H1 (cell line): ENCODE measurements around the gene ADAMTSL2. TPM values are rescaled to one million over a fixed set of nuclear protein-coding genes. Genes with fewer than 3 reads are reported as not detected.

ENCODE experiments used
- CTCF ChIA-PET: fragments of 300-600 bp; sonication (Branson Sonifier 250); formaldehyde crosslinking; loops from one replicate; lab custom pipeline; 2021; ENCODE audit not compliant: partially characterized antibody; lab: Charles Lee
- POLR2A ChIA-PET: fragments of 300-600 bp; sonication (Branson Sonifier 250); formaldehyde crosslinking; loops from one replicate; lab custom pipeline; 2021; ENCODE audit warnings: inconsistent platforms; ENCODE audit not compliant: partially characterized antibody; lab: Charles Lee
- DNase-seq, 2 experiments: peaks; one replicate each; pipeline versions ENCODE4 v3.0.0 to v3.0.0-alpha.2; 2010 to 2022; ENCODE audit warnings: low spot score in 2 of 2, low read depth in 1 of 2, mixed read lengths in 1 of 2
- FAIRE-seq: peaks from 2 replicates; lab custom pipeline; 2011; peaks lifted over from hg19 to GRCh38; lab: Jason Lieb, UNC
- H2AFZ ChIP-seq: 2 replicates; pipeline ENCODE4 v1.8.1; 2012; ENCODE audit warnings: low read length, inconsistent platforms
- H2AK5ac ChIP-seq: 2 replicates; pipeline ENCODE4 v1.6.1; 2013; ENCODE audit warnings: low read depth, low read length
- H2BK120ac ChIP-seq: replicated peaks from 2 replicates; pipeline ENCODE3; 2013; ENCODE audit warnings: low read depth, low read length, inconsistent platforms
- H2BK12ac ChIP-seq: 2 replicates; pipeline ENCODE4 v1.6.1; 2013; ENCODE audit warnings: low read depth, low read length
- H2BK15ac ChIP-seq: 2 replicates; pipeline ENCODE4 v1.6.1; 2013; ENCODE audit warnings: low read length
- H2BK20ac ChIP-seq: 2 replicates; pipeline ENCODE4 v1.6.1; 2013; ENCODE audit warnings: low read length
- H2BK5ac ChIP-seq: 2 replicates; pipeline ENCODE4 v1.6.1; 2013; ENCODE audit warnings: low read depth, low read length
- H3K14ac ChIP-seq: 2 replicates; pipeline ENCODE4 v1.6.1; 2013; ENCODE audit warnings: inconsistent platforms; ENCODE audit not compliant: insufficient read length
- H3K18ac ChIP-seq: 2 replicates; pipeline ENCODE4 v1.6.1; 2013; ENCODE audit warnings: low read length; ENCODE audit errors: extremely low read depth
- H3K23ac ChIP-seq: 2 replicates; pipeline ENCODE4 v1.6.1; 2013; ENCODE audit warnings: inconsistent platforms; ENCODE audit not compliant: insufficient read length
- H3K23me2 ChIP-seq: 2 replicates; pipeline ENCODE4 v1.6.1; 2013; ENCODE audit warnings: low read depth, low read length
- H3K27ac ChIP-seq: 2 replicates; pipeline ENCODE4 v1.6.1; 2011; ENCODE audit warnings: low read depth, low read length, inconsistent platforms
- H3K27me3 ChIP-seq, 4 experiments: replicated peaks in 1 of 4; 1 replicate in 1 of 4; 2 replicates in 3 of 4; pipeline versions ENCODE4 v1.6.1 to v1.8.1; 2011 to 2013; ENCODE audit warnings: low read length in 3 of 4, mild to moderate bottlenecking in 3 of 4, inconsistent platforms in 2 of 4, mixed read lengths in 2 of 4, moderate library complexity in 1 of 4; ENCODE audit not compliant: control insufficient read depth in 3 of 4, insufficient read depth in 3 of 4; ENCODE audit errors: extremely low read depth in 1 of 4
- H3K36me3 ChIP-seq, 4 experiments: 2 replicates each; pipeline versions ENCODE4 v1.6.1 to v1.8.1; 2011 to 2013; ENCODE audit warnings: mild to moderate bottlenecking in 4 of 4, low read length in 3 of 4, moderate library complexity in 2 of 4, control low read depth in 1 of 4, inconsistent platforms in 1 of 4; ENCODE audit not compliant: insufficient read depth in 4 of 4, control insufficient read depth in 2 of 4
- H3K4ac ChIP-seq: replicated peaks from 2 replicates; pipeline ENCODE3; 2013; ENCODE audit warnings: low read length, low read depth, mixed read lengths, inconsistent platforms; ENCODE audit not compliant: insufficient read length
- H3K4me1 ChIP-seq, 4 experiments: replicated peaks in 1 of 4; 1 replicate in 1 of 4; 2 replicates in 3 of 4; pipeline versions ENCODE4 v1.6.1 to v1.8.1; 2011 to 2013; ENCODE audit warnings: low read length in 3 of 4, inconsistent platforms in 2 of 4, mixed read lengths in 1 of 4; ENCODE audit not compliant: insufficient read depth in 4 of 4, control insufficient read depth in 3 of 4
- H3K4me2 ChIP-seq, 2 experiments: 2 replicates each; pipeline versions ENCODE4 v1.6.1 to v1.8.1; 2011 to 2013; ENCODE audit warnings: low read depth in 2 of 2, low read length in 2 of 2, control low read depth in 1 of 2, inconsistent platforms in 1 of 2, mild to moderate bottlenecking in 1 of 2; ENCODE audit not compliant: insufficient read depth in 1 of 2
- H3K4me3 ChIP-seq, 4 experiments: fragments of 200-600, 300-600 bp in 1 of 4; sonication (generic), shearing (Covaris generic), sonication (Bioruptor Twin) in 1 of 4; 2 replicates each; pipeline versions ENCODE4 v1.5.1 to v1.8.1; 2011 to 2016; ENCODE audit warnings: low read length in 4 of 4, low read depth in 3 of 4, control low read depth in 2 of 4, inconsistent platforms in 2 of 4, mild to moderate bottlenecking in 2 of 4, mixed read lengths in 1 of 4, moderate library complexity in 1 of 4; ENCODE audit not compliant: insufficient read depth in 2 of 4; ENCODE audit errors: extremely low read depth in 1 of 4
- H3K56ac ChIP-seq: replicated peaks from 2 replicates; pipeline ENCODE3; 2013; ENCODE audit warnings: low read depth, mild to moderate bottlenecking, mixed read lengths, low read length, inconsistent platforms; ENCODE audit not compliant: insufficient read length
- H3K79me1 ChIP-seq: 2 replicates; pipeline ENCODE4 v1.6.1; 2013; ENCODE audit warnings: low read depth, low read length, control low read depth
- H3K79me2 ChIP-seq, 2 experiments: 2 replicates each; pipeline versions ENCODE4 v1.6.1 to v1.8.1; 2012 to 2013; ENCODE audit warnings: low read length in 2 of 2, mild to moderate bottlenecking in 2 of 2, inconsistent platforms in 1 of 2; ENCODE audit not compliant: insufficient read depth in 2 of 2, control insufficient read depth in 1 of 2
- H3K9ac ChIP-seq, 4 experiments: replicated peaks in 1 of 4; 1 replicate in 1 of 4; 2 replicates in 3 of 4; pipeline versions ENCODE4 v1.6.1 to v1.8.1; 2011 to 2013; ENCODE audit warnings: low read depth in 3 of 4, low read length in 3 of 4, control low read depth in 2 of 4, mild to moderate bottlenecking in 2 of 4, moderate library complexity in 2 of 4, inconsistent platforms in 1 of 4; ENCODE audit errors: extremely low read depth in 1 of 4
- H3K9me3 ChIP-seq, 2 experiments: 2 replicates each; pipeline versions ENCODE4 v1.6.1 to v1.8.1; 2012 to 2013; ENCODE audit warnings: mild to moderate bottlenecking in 2 of 2, moderate library complexity in 2 of 2, control low read depth in 1 of 2, inconsistent platforms in 1 of 2, low read depth in 1 of 2, low read length in 1 of 2, mixed read lengths in 1 of 2; ENCODE audit not compliant: insufficient read depth in 2 of 2
- H4K20me1 ChIP-seq, 2 experiments: replicated peaks in 1 of 2; 2 replicates each; pipeline versions ENCODE3 to v1.8.1; 2011 to 2013; ENCODE audit warnings: inconsistent platforms in 2 of 2, low read length in 2 of 2, mild to moderate bottlenecking in 1 of 2; ENCODE audit not compliant: insufficient read depth in 2 of 2, control insufficient read depth in 1 of 2
- H4K5ac ChIP-seq: 2 replicates; pipeline ENCODE4 v1.6.1; 2013; ENCODE audit warnings: low read length, low read depth, mixed read lengths, inconsistent platforms; ENCODE audit not compliant: insufficient read length
- H4K8ac ChIP-seq: 2 replicates; pipeline ENCODE4 v1.8.0; 2013; ENCODE audit warnings: mild to moderate bottlenecking, moderate library complexity, low read length, inconsistent platforms; ENCODE audit not compliant: insufficient read depth; ENCODE audit errors: extremely low read depth
- H4K91ac ChIP-seq: replicated peaks from 2 replicates; pipeline ENCODE3; 2013; ENCODE audit warnings: low read length, mixed read lengths, inconsistent platforms; ENCODE audit not compliant: insufficient read length
- CEBPB ChIP-seq: IDR thresholded peaks from 2 replicates; pipeline ENCODE4 v1.6.1; 2012; ENCODE audit warnings: low read depth, low read length
- CREB1 ChIP-seq: IDR thresholded peaks from 2 replicates; pipeline ENCODE4 v1.6.1; 2012; ENCODE audit warnings: inconsistent platforms
- E2F6 ChIP-seq: IDR thresholded peaks from 2 replicates; pipeline ENCODE4 v1.6.1; 2012; ENCODE audit warnings: inconsistent platforms
- EZH2 ChIP-seq: fragments of 200-600 bp; sonication (generic); IDR thresholded peaks from 2 replicates; pipeline ENCODE4 v1.7.1; 2012; ENCODE audit warnings: low read depth, mild to moderate bottlenecking, moderate library complexity, low read length, inconsistent platforms; ENCODE audit not compliant: severe bottlenecking
- MAX ChIP-seq: IDR thresholded peaks from 2 replicates; pipeline ENCODE4 v1.6.1; 2012; ENCODE audit warnings: inconsistent platforms
- NRF1 ChIP-seq: IDR thresholded peaks from 2 replicates; pipeline ENCODE4 v1.6.1; 2011; ENCODE audit warnings: mild to moderate bottlenecking, low read depth, low read length, improper control_type of control experiment
- POLR2AphosphoS5 ChIP-seq: IDR thresholded peaks from 2 replicates; pipeline ENCODE4 v1.6.1; 2011; ENCODE audit warnings: low read depth, low read length
- POU5F1 ChIP-seq: IDR thresholded peaks from 2 replicates; pipeline ENCODE4 v1.6.1; 2011; ENCODE audit warnings: low read depth, mild to moderate bottlenecking, low read length, moderate library complexity
- SAP30 ChIP-seq: fragments of 300-600 bp; sonication (generic); IDR thresholded peaks from 2 replicates; pipeline ENCODE4 v1.7.1; 2012; ENCODE audit warnings: low read length, moderate library complexity, mild to moderate bottlenecking, inconsistent platforms; ENCODE audit not compliant: insufficient read depth, insufficient replicate concordance
- SIX5 ChIP-seq: IDR thresholded peaks from 2 replicates; pipeline ENCODE4 v1.6.1; 2011; ENCODE audit warnings: mild to moderate bottlenecking, low read depth, low read length
- USF2 ChIP-seq: IDR thresholded peaks from 2 replicates; pipeline ENCODE4 v1.6.1; 2011; ENCODE audit warnings: low read length, improper control_type of control experiment
- WGBS, 2 experiments: shearing (Covaris generic) in 1 of 2; methylation state at CpG; one replicate each; pipeline versions ENCODE4 v1.1.6 to v1.1.7; 2013 to 2015; ENCODE audit warnings: low lambda C conversion rate in 2 of 2, mixed read lengths in 2 of 2, inconsistent platforms in 1 of 2, low coverage in 1 of 2, missing lambda C conversion rate in 1 of 2; ENCODE audit not compliant: insufficient replicate concordance in 2 of 2, insufficient coverage in 1 of 2, insufficient read length in 1 of 2; ENCODE audit errors: extremely low coverage in 1 of 2, missing lambda C conversion rate in 1 of 2; 5-methylcytosine and 5-hydroxymethylcytosine counted together
- polyA plus RNA-seq, 7 experiments: library from polyadenylated mRNA; depleted of rRNA in 3 of 7; stranded (reverse) in 5 of 7; unstranded in 2 of 7; fragments of >200 nt in 5 of 7; fragments of 200-250 nt in 2 of 7; gene quantifications; 1 replicate in 5 of 7; 2 replicates in 1 of 7; 4 replicates in 1 of 7; pipeline versions ENCODE4 v1.2.1 to v1.2.3, GENCODE V29; 2011 to 2013; ENCODE audit warnings: missing spikeins in 2 of 7, mixed read lengths in 2 of 7
- total RNA-seq: library from RNA; stranded (reverse); fragmentation: NEBNext Ultra II Directional; extraction: Animal tissue kit (Norgen Biotek cat#: 25700); gene quantifications from 2 replicates; pipeline ENCODE4 v1.2.1, GENCODE V29; 2021

Gene ADAMTSL2
- total and polyA plus RNA-seq, 2 of the 8 experiments (the other 6 are each of a cell fraction or from before 2014, with no cell fraction given): 0.74 to 0.76 TPM

- H3K56ac ChIP-seq: no peak overlapping the region
- peaks cover 0 to 7% (median 1%) of the 10 kb centered on the region in 4 experiments; a peak in 3 of 7 replicates for H3K4me1 ChIP-seq
- H4K8ac ChIP-seq: peak overlapping the region; percentile 76; the same call in 1 of the 2 replicates
- H2BK5ac ChIP-seq: no peak overlapping the region
- H3K79me1 ChIP-seq: no peaks in the 10 kb centered on the region
- no peak overlapping the region for H3K27ac ChIP-seq
- H3K4me2 ChIP-seq: peak overlapping the region; percentile 53 to 79
- H4K20me1 ChIP-seq: no peaks in the 10 kb centered on the region
- H2AFZ ChIP-seq: no peak overlapping the region; the same call in 1 of the 2 replicates
- WGBS, 2 experiments: 18% methylated on average over 23 of the region's 41 CpGs; no CpG with 5 or more reads in 1 of the 2 experiments
- peak overlapping the region; percentile 19 to 56 (median 21); a peak in 5 of 8 replicates for H3K4me3 ChIP-seq
- ChIA-PET CTCF (interaction anchor here (0.9 to 1.7 kb wide), 3 partner anchors 15 to 79 kb away, joined by 3 to 4 read pairs (median 3); no protein-coding TSS in a partner anchor), POLR2A (interaction anchor here (0.7 to 1.3 kb wide), 3 partner anchors 24 to 260 kb away, joined by 3 read pairs; no protein-coding TSS in a partner anchor)
- DNase-seq: no peak
- H4K5ac ChIP-seq: no peak overlapping the region
- no peak overlapping the region; a peak in 1 of 7 replicates for H3K9ac ChIP-seq
- H3K9me3 ChIP-seq: no peaks in the 10 kb centered on the region
- H3K18ac ChIP-seq: no peak overlapping the region
- no peak overlapping the region for H3K4ac ChIP-seq
- H3K14ac ChIP-seq: no peak overlapping the region
- no peaks in the 10 kb centered on the region for H3K36me3 ChIP-seq
- no peak overlapping the region for H2BK12ac ChIP-seq
- no peak overlapping the region for H4K91ac ChIP-seq
- peaks cover 4% of the 10 kb centered on the region; the same call in 1 of the 2 replicates for H3K23me2 ChIP-seq
- H2BK15ac ChIP-seq: no peak overlapping the region
- no peak overlapping the region for H2AK5ac ChIP-seq
- H2BK120ac ChIP-seq: no peak overlapping the region
- H3K79me2 ChIP-seq: no peaks in the 10 kb centered on the region
- no peak overlapping the region for H2BK20ac ChIP-seq
- peaks cover 5 to 23% (median 16%) of the 10 kb centered on the region in 4 experiments for H3K27me3 ChIP-seq
- FAIRE-seq: no peak
- no peak overlapping the region for H3K23ac ChIP-seq
- TF ChIP-seq POLR2AphosphoS5 (no peak), E2F6 (peak; percentile 46; the same call in 1 of the 2 replicates), NRF1 (no peak), CEBPB (no peak), SIX5 (no peak), USF2 (peak; percentile 52; the same call in 1 of the 2 replicates), POU5F1 (no peak), MAX (peak; percentile 75), CREB1 (no peak), EZH2 (peak; percentile 27), SAP30 (no peak)
These were observed 74.4 kb downstream of the ADAMTSL2 start for GRCh38 chr9:133608889-133609288.
